ENCODE measurements around the gene DAPK2. TPM values are rescaled to one million over a fixed set of nuclear protein-coding genes. Genes with fewer than 3 reads are reported as not detected.
A peak's percentile ranks its signal among the peaks of the same experiment; 100 is the strongest.

Gene DAPK2
- total RNA-seq, 1 donor from 2014 or later, result 39.0 TPM

DNA sequence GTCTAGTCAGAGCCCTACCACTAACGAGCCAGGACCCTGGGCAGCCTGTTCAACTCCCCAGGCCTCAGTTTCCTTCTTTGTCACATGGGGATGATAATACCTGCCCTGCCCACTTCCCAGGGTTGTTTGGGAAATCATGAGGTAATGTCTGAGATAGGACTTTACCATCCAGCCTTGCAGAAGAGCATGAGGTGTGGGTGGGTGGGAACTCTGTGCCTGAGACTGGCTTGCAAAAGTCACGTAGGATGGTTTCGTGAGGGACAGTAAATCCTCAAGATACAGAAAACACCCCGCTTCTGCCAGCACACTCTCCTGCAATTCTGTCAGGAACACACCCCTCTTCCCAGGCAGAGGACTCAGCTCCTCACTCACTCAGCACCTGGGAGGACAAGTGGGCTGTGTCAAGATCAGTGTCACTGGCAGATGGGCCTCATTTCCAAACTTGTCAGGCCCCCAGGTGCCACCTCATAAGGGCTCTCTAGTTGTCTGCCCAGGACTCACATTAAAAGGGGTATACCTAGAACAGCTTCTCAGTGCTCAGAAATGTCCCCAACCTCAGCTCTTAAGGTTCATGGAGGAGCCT lies 58.4 kb downstream of the DAPK2 start:
- peaks cover 87% of the 10 kb centered on the region for H3K4me1 ChIP-seq

GRCh38 chr15:63986751-63987341 lies 59.4 kb downstream of the DAPK2 start:
- Histone ChIP-seq H3K36me3 (no peaks in the 10 kb centered on the region), H3K27me3 (ENCODE audit: low read depth) (no peaks in the 10 kb centered on the region), H3K9me3 (replicated peaks) (no peaks in the 10 kb centered on the region), H3K4me1 (peaks cover 87% of the 10 kb centered on the region), H3K4me3 (no peak overlapping the region), H3K27ac (replicated peaks) (peak overlapping the region; percentile 95)
- DNase-seq, result no peak
- no peak for TF ChIP-seq CTCF (IDR thresholded peaks at IDR 0.05; ENCODE audit: borderline replicate concordance)
- intact Hi-C loops (cut with micrococcal nuclease), result no loop called here

More for the DNA sequence above, 58.4 kb downstream of the DAPK2 start:
- TF ChIP-seq CTCF (IDR thresholded peaks at IDR 0.05; ENCODE audit: borderline replicate concordance), result no peak
- Histone ChIP-seq H3K27me3 (ENCODE audit: low read depth) (no peaks in the 10 kb centered on the region), H3K4me3 (no peak overlapping the region), H3K9me3 (replicated peaks) (no peaks in the 10 kb centered on the region), H3K27ac (replicated peaks) (peak overlapping the region; percentile 95), H3K36me3 (no peaks in the 10 kb centered on the region)
- intact Hi-C loops (cut with micrococcal nuclease), result no loop called here
- no peak for DNase-seq

GRCh38 chr15:63986185-63986680 lies 60.1 kb downstream of the DAPK2 start:
- Histone ChIP-seq H3K4me3 (no peak overlapping the region), H3K36me3 (no peaks in the 10 kb centered on the region), H3K9me3 (replicated peaks) (no peaks in the 10 kb centered on the region), H3K4me1 (peaks cover 84% of the 10 kb centered on the region), H3K27ac (replicated peaks) (peak overlapping the region; percentile 95), H3K27me3 (ENCODE audit: low read depth) (no peaks in the 10 kb centered on the region)
- TF ChIP-seq CTCF (IDR thresholded peaks at IDR 0.05; ENCODE audit: borderline replicate concordance), result no peak
- DNase-seq, result no peak
- intact Hi-C loops (cut with micrococcal nuclease), result no loop called here

GRCh38 chr15:63985221-63986184 lies 60.8 kb downstream of the DAPK2 start:
- no peaks in the 10 kb centered on the region for H3K27me3 ChIP-seq (ENCODE audit: low read depth)
- no peak overlapping the region for H3K4me3 ChIP-seq
- intact Hi-C loops (cut with micrococcal nuclease), result no loop called here
- peak overlapping the region; percentile 95 for H3K27ac ChIP-seq (replicated peaks)
- no peaks in the 10 kb centered on the region for H3K9me3 ChIP-seq (replicated peaks)
- no peaks in the 10 kb centered on the region for H3K36me3 ChIP-seq
- no peak for TF ChIP-seq CTCF (IDR thresholded peaks at IDR 0.05; ENCODE audit: borderline replicate concordance)
- H3K4me1 ChIP-seq, result peaks cover 79% of the 10 kb centered on the region
- DNase-seq, result peak; percentile 83

- Histone ChIP-seq H3K4me3 (no peak overlapping the region), H3K9me3 (replicated peaks) (no peaks in the 10 kb centered on the region), H3K27me3 (ENCODE audit: low read depth) (no peaks in the 10 kb centered on the region), H3K4me1 (peaks cover 84% of the 10 kb centered on the region), H3K27ac (replicated peaks) (peak overlapping the region; percentile 95), H3K36me3 (no peaks in the 10 kb centered on the region)
- intact Hi-C loops (cut with micrococcal nuclease), result no loop called here
- TF ChIP-seq CTCF (IDR thresholded peaks at IDR 0.05; ENCODE audit: borderline replicate concordance), result no peak
- no peak for DNase-seq
These were observed 62.0 kb downstream of the DAPK2 start for GRCh38 chr15:63984331-63984730.
